Stromal cell of bone marrow (primary cell): Measurements from ENCODE around the gene MYBPC1.
"Not testable (repeated sequence)": the region's sequence is repeated elsewhere in the genome, so short reads cannot be mapped to it uniquely, and the experiment has no call there.

Experiments
- DNase-seq: peaks from one replicate; pipeline ENCODE4 v3.0.0-alpha.2; 2012; ENCODE audit warnings: low read depth

The MYBPC1 gene

GRCh38 chr12:101654442-101654841, 59.7 kb downstream of the MYBPC1 start:
- no peak for DNase-seq

GRCh38 chr12:101655393-101655792, 60.6 kb downstream of the MYBPC1 start:
- DNase-seq: no peak

- DNase-seq: not testable (repeated sequence)
These were observed 65.9 kb downstream of the MYBPC1 start for GRCh38 chr12:101660662-101661061.

GRCh38 chr12:101663298-101663697, 68.5 kb downstream of the MYBPC1 start:
- DNase-seq: no peak

- no peak for DNase-seq
These were observed 70.2 kb downstream of the MYBPC1 start for GRCh38 chr12:101664992-101665391.

- DNase-seq: no peak
These were observed 71.4 kb downstream of the MYBPC1 start for GRCh38 chr12:101666052-101666728.

GRCh38 chr12:101667591-101667990, 72.8 kb downstream of the MYBPC1 start:
- DNase-seq: no peak

- peak; percentile 12 for DNase-seq
These were observed 75.4 kb downstream of the MYBPC1 start for GRCh38 chr12:101670007-101670671.

GRCh38 chr12:101671157-101671791, 76.5 kb downstream of the MYBPC1 start:
- no peak for DNase-seq

GRCh38 chr12:101671833-101672232, 77.1 kb downstream of the MYBPC1 start:
- no peak for DNase-seq

GRCh38 chr12:101675555-101675954, 80.8 kb downstream of the MYBPC1 start:
- DNase-seq: no peak

- not testable (repeated sequence) for DNase-seq
These were observed 81.7 kb downstream of the MYBPC1 start for GRCh38 chr12:101676497-101676896.

GRCh38 chr12:101678081-101678480, 83.3 kb downstream of the MYBPC1 start:
- DNase-seq: no peak

GRCh38 chr12:101680240-101680639, 85.5 kb downstream of the MYBPC1 start:
- no peak for DNase-seq

GRCh38 chr12:101680647-101681046, 85.9 kb downstream of the MYBPC1 start:
- no peak for DNase-seq

GRCh38 chr12:101681627-101682026, 86.9 kb downstream of the MYBPC1 start:
- not testable (repeated sequence) for DNase-seq

- no peak for DNase-seq
These were observed 90.3 kb downstream of the MYBPC1 start for GRCh38 chr12:101685092-101685491.

GRCh38 chr12:101686176-101686575, 91.4 kb downstream of the MYBPC1 start:
- DNase-seq: no peak

- no peak for DNase-seq
These were observed 95.8 kb downstream of the MYBPC1 start for GRCh38 chr12:101690544-101691098.

GRCh38 chr12:101691503-101692096, 96.8 kb downstream of the MYBPC1 start:
- DNase-seq: no peak

- no peak for DNase-seq
These were observed 99.6 kb downstream of the MYBPC1 start for GRCh38 chr12:101694297-101694848.

GRCh38 chr12:101694986-101695385, 100.2 kb downstream of the MYBPC1 start:
- no peak for DNase-seq
